NT2/D1 (cell line): Measurements from ENCODE around the gene RABEP2.

Source experiments
- SUZ12 ChIP-seq: IDR thresholded peaks from 2 replicates; pipeline ENCODE4 v1.6.1; 2011; ENCODE audit not compliant: insufficient read length, insufficient read depth; ENCODE audit errors: extremely low read depth
- YY1 ChIP-seq: IDR thresholded peaks from 2 replicates; pipeline ENCODE4 v1.6.1; 2011; ENCODE audit not compliant: insufficient read length, insufficient read depth
- ZNF274 ChIP-seq: IDR thresholded peaks from 2 replicates; pipeline ENCODE4 v1.6.1; 2011; ENCODE audit warnings: mild to moderate bottlenecking, low read depth, low read length

DNA sequence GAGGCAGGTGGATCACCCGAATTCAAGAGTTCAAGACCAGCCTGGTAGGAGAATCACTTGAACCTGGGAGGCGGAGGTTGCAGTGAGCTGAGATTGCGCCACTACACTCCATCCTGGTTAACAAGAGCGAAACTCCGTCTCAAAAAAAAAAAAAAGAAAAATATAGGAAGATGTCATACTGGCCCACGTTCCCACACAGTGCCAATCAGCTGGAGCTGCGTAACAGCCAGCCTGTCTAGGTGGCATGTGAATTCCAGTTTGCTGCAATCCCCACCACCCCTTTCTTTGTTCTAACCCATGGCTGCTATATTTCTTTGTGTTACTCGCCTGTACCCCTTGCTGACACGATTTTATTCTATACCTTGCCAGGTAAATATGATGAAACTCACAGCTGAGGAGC lies 33.2 kb upstream of the RABEP2 start:
- no peak for TF ChIP-seq YY1
- no peak for TF ChIP-seq ZNF274
- TF ChIP-seq SUZ12, result no peak
